22Rv1 (cell line): ENCODE results near the gene ATF3.

ENCODE experiments used
- H3K27ac ChIP-seq: fragments of 450-650 bp; 2 replicates; pipeline ENCODE4 v1.5.1; 2017
- CTCF ChIP-seq: fragments of 450-650 bp; IDR thresholded peaks from 2 replicates; pipeline ENCODE4 v1.5.1; 2017; ENCODE audit warnings: mild to moderate bottlenecking
- ZFX ChIP-seq: fragments of 450-650 bp; IDR thresholded peaks from 2 replicates; pipeline ENCODE4 v1.6.1; 2017; ENCODE audit warnings: antibody characterized with exemption, borderline replicate concordance

The ATF3 gene

GRCh38 chr1:212609701-212610574 is 1.4 kb downstream of the ATF3 start:
- H3K27ac ChIP-seq = peak overlapping the region; percentile 89; the same call in 1 of the 2 replicates
- TF ChIP-seq CTCF = peak; percentile 33
- no peak for TF ChIP-seq ZFX

- no peak for TF ChIP-seq ZFX
- TF ChIP-seq CTCF = no peak
- H3K27ac ChIP-seq = no peak overlapping the region
Measured at GRCh38 chr1:212610575-212610967, 2.0 kb downstream of the ATF3 start.

- H3K27ac ChIP-seq = no peak overlapping the region
- TF ChIP-seq CTCF (no peak), ZFX (no peak)
Measured at GRCh38 chr1:212611000-212611948, 2.7 kb downstream of the ATF3 start.

- no peak overlapping the region for H3K27ac ChIP-seq
- TF ChIP-seq CTCF (no peak), ZFX (no peak)
Measured at GRCh38 chr1:212612041-212612961, 3.7 kb downstream of the ATF3 start.

GRCh38 chr1:212613440-212614335 is 5.1 kb downstream of the ATF3 start:
- TF ChIP-seq ZFX = no peak
- TF ChIP-seq CTCF = no peak
- no peak overlapping the region for H3K27ac ChIP-seq
